ENCODE measurements around the gene INHBE. TPM values are rescaled to one million over a fixed set of nuclear protein-coding genes. Genes with fewer than 3 reads are reported as not detected.

Gene INHBE
- total RNA-seq, 1 experiment from 2014 or later = 5.0 TPM

GRCh38 chr12:57416039-57416996 lies 38.8 kb upstream of the INHBE start:
- H3K4me3 Mint-ChIP-seq = no peak overlapping the region
- 0 out of 2 replicates have a peak overlapping the region, but pooled peaks have one; percentile 47 for H3K27ac Mint-ChIP-seq

More at GRCh38 chr12:57416039-57416996, 38.8 kb upstream of the INHBE start:
- Mint-ChIP-seq H3K27me3 (ENCODE audit: low read depth) (no peaks in the 10 kb centered on the region), H3K36me3 (no peaks in the 10 kb centered on the region), H3K4me1 (peaks cover 12% of the 10 kb centered on the region), H3K9me3 (no peaks in the 10 kb centered on the region)
- CTCF ChIA-PET = interaction anchor here (0.6 to 3.1 kb wide), 2 partner anchors 36 to 144 kb away, joined by 4 to 13 read pairs; no protein-coding TSS in a partner anchor
- DNase-seq (ENCODE audit: low spot score) (no peak), ATAC-seq (no peak)
- TF ChIP-seq CTCF (IDR thresholded peaks at IDR 0.05) (no peak), AR (CRISPR knock-in tag; IDR thresholded peaks at IDR 0.05) (no peak), MAX (CRISPR knock-in tag; IDR thresholded peaks at IDR 0.05) (no peak), ZNF121 (CRISPR knock-in tag; IDR thresholded peaks at IDR 0.05) (peak; percentile 30; the same call in 1 of the 2 replicates), ZNF281 (CRISPR knock-in tag; IDR thresholded peaks at IDR 0.05) (no peak)
- POLR2A ChIA-PET = no interaction called here
